ENCODE data around the gene PRRG2.
A peak's percentile ranks its signal among the peaks of the same experiment; 100 is the strongest.

PRRG2 gene

GRCh38 chr19:49590071-49590970 lies 9.2 kb downstream of the PRRG2 start:
- DNase-seq: peak; percentile 96

GRCh38 chr19:49590971-49591730 lies 10.0 kb downstream of the PRRG2 start, which contains the start of gene PRR12:
TSS of gene PRR12 (plus strand) at chr19:49591182. CDS start at chr19:49591655, 473 bp downstream.
- peak; percentile 41 for DNase-seq

- peak; percentile 15 for DNase-seq
Measured at GRCh38 chr19:49591731-49592485, 10.8 kb downstream of the PRRG2 start.

GRCh38 chr19:49592486-49593232 lies 11.5 kb downstream of the PRRG2 start:
- DNase-seq: peak; percentile 32

- DNase-seq: peak; percentile 88
Measured at GRCh38 chr19:49593233-49594113, 12.4 kb downstream of the PRRG2 start.

- DNase-seq: no peak
Measured at GRCh38 chr19:49594157-49594992, 13.3 kb downstream of the PRRG2 start.

GRCh38 chr19:49594993-49595818 lies 14.1 kb downstream of the PRRG2 start:
- no peak for DNase-seq

- DNase-seq: no peak
Measured at GRCh38 chr19:49595819-49596404, 14.8 kb downstream of the PRRG2 start.

- DNase-seq: no peak
Measured at GRCh38 chr19:49596407-49596806, 15.3 kb downstream of the PRRG2 start.

- no peak for DNase-seq
Measured at GRCh38 chr19:49596954-49597702, 16.0 kb downstream of the PRRG2 start.

- no peak for DNase-seq
Measured at GRCh38 chr19:49597703-49597974, 16.5 kb downstream of the PRRG2 start.

- no peak for DNase-seq
Measured at GRCh38 chr19:49599378-49600295, 18.5 kb downstream of the PRRG2 start.

GRCh38 chr19:49601482-49602038 lies 20.4 kb downstream of the PRRG2 start:
- no peak for DNase-seq

- no peak for DNase-seq
Measured at GRCh38 chr19:49602806-49603205, 21.7 kb downstream of the PRRG2 start.

GRCh38 chr19:49605605-49606004 lies 24.5 kb downstream of the PRRG2 start:
- DNase-seq: no peak

GRCh38 chr19:49609499-49610092 lies 28.5 kb downstream of the PRRG2 start:
- DNase-seq: no peak

- no peak for DNase-seq
Measured at GRCh38 chr19:49613374-49613773, 32.3 kb downstream of the PRRG2 start.

Measured in NCI-H1694 treated with DMSO at 0.1 percent for 48 hours (cell line).